HK-2 (cell line): ENCODE data around the gene PGA3.
"Not testable (repeated sequence)": the region's sequence is repeated elsewhere in the genome, so short reads cannot be mapped to it uniquely, and the experiment has no call there.

ENCODE experiments used
- DNase-seq: peaks from one replicate; pipeline ENCODE4 v3.0.0-alpha.2; 2018; ENCODE audit not compliant: unreplicated experiment

PGA3 gene

DNA sequence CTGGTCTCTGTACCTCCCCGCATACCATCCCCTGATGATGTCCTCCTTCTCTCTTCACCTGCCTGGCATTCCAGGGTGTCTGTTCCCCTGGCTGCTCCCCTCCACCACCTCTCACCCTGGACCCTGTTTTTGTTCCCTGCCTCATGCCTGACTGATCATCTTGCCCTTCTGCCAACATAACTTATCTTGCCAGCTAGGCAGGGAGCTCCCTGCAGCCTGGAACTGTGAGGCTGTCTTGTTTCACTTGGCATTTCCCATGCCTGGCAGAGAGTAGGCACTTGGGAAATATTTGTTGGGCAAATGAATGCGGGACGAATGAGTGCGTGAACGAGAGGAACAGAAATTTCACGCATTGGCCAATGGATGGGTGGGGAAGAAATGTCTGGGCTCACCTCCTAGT, 7.3 kb downstream of the PGA3 start:
- not testable (repeated sequence) for DNase-seq

DNA sequence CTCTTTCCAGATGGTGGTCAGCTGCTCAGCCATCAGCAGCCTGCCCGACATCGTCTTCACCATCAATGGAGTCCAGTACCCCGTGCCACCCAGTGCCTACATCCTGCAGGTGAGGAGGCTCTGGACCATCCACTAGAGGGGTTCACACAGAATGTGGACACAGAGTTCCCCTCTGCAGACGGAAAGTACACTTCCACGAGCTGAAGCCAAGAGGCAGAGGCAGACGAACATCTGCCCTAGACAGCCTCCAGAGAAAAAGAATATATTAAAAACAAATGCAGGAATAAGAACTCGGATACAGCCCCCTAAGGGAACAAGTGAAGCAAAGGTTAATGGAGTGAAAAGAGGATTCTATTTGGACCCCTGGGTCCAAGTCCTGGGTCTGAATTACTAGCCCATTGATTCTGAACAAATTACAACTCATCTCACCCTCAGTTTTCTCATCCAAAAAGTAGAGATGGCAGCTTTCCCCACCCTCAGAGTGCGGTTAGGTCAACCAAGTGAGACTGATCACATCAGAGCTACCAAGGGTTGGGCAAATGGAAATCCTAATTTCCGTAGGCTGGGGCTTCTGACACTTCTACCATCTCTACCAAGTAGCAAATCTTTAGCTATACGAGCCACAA, 8.1 kb downstream of the PGA3 start:
- not testable (repeated sequence) for DNase-seq

GRCh38 chr11:61212202-61212601, 8.9 kb downstream of the PGA3 start:
- not testable (repeated sequence) for DNase-seq

DNA sequence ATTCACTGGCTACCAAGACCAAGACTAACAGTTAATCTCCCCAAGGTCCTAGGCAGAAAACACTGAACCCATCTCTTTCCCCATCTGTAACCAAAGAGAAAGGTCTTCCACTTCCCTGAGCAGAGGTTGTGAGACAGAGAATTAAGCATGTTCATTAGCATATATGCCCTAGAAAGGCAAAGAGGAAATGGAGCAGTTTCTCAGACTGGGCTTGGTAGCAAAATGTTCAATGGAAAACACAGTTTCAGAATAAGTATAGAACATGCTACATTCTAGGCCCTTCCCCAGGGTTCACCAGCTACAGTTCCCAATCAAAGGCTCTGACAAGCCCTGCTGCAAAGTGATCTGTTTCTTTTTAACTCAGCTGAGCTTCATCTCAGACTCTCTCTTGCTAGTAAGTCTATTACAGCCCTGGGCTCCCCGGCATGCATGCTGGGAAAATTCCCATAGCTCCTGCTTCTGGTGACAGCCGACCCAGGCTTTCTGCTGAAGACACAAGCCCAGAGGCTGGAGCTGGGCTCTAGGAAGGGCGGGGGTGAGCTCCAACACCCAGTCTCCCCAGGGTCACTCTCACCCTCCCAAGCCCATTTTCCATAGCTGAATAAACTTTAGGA, 10.5 kb downstream of the PGA3 start:
- not testable (repeated sequence) for DNase-seq

- not testable (repeated sequence) for DNase-seq
Observed at GRCh38 chr11:61218306-61218705, 15.0 kb downstream of the PGA3 start.

GRCh38 chr11:61219016-61219415, 15.7 kb downstream of the PGA3 start:
- not testable (repeated sequence) for DNase-seq

- DNase-seq = not testable (repeated sequence)
Observed at GRCh38 chr11:61222047-61222446, 18.7 kb downstream of the PGA3 start, which contains the start of gene PGA4. PGA4 (plus strand) TSS chr11:61222347; CDS start chr11:61222401, 54 bp downstream.

GRCh38 chr11:61222692-61223091, 19.4 kb downstream of the PGA3 start:
- DNase-seq = not testable (repeated sequence)

DNA sequence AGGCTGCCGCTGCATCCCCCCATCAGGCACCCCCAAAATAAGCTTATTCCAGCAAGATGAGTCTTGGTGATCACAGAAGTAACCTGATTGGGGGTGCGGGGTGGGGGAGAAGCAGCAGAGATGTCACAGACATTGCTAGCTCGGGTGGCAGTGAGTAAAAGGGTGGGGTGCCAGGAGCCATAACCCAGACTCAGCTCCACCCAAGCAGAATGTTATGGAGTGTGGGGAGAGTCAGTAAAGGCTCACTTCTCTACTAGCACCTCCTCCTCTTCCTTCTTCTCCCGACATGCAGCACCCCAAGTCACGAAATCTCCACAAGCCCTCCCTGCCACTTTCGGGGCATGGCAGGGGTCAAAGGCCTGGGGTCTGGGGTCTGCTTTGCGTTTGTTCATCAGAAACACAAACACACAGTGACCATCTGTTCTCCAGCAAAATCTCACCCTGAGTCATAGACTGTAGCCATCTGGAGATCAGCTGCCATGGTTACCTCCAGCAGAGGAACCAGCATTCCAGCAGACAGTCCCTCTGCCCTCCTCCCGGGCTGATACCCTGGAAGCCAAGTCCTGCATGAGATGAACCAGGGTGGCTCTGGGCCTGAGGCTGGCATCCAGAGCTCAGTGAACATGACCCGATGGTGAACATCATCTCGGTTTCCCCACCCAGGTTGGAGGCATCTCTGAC, 23.3 kb downstream of the PGA3 start:
- not testable (repeated sequence) for DNase-seq

GRCh38 chr11:61229458-61229857, 26.1 kb downstream of the PGA3 start:
- not testable (repeated sequence) for DNase-seq

DNA sequence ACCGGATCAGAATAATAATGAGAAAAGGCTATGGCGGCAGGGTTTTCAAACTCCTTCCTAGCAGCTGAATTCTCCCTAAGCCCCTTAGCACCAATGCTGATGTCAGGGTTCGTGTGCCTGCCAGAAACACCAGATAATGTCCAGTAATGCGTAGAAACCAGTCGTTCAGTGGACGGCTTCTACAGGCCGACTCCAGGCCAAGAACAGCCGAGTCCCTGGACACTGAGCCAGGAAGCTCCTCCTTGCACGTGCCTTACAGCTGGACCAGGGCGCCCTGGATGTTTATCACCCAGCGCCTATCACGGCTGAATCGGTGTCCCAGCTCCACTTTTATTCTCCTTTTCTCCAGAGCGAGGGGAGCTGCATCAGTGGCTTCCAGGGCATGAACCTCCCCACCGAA, 27.7 kb downstream of the PGA3 start:
- DNase-seq = not testable (repeated sequence)

DNA sequence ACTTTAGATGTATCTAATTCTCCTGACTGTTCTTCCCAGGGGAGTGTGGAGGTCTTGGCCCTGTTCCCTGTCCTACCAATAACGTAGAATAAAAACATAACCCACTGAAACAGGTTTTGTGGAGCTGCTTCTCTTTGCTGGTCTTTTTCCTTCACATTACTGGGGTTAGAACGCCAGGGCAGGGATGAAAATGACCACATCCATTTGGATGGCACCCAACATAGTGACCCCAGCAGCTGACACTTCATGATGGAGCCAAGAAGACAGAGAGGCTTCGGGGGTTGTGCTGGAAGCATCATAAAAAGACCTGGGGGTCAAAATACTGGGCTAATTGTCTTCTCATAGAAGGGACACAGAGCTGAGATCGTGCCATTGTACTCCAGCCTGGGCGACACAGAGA, 28.3 kb downstream of the PGA3 start:
- not testable (repeated sequence) for DNase-seq

- DNase-seq = not testable (repeated sequence)
Observed at GRCh38 chr11:61232548-61233145, 29.3 kb downstream of the PGA3 start.

DNA sequence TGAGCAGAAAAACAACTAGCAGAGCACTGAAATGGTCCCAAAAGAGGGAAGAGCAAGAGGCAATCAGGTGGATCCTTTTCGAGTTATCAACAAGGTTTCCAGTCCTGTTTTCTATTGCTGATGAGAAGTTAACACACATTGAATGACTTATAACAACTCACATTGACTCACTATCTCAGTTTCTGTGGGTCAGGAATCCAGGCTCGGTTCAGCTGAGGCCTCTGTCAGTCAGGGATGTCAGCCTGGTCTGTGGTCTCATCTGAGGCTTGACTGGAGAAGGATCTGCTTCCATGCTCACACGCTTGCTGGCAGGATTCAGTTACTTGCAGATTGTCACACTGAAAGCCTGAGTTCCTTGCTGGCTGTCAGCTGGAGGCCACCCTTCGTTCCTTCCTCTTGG, 33.8 kb downstream of the PGA3 start:
- not testable (repeated sequence) for DNase-seq

DNA sequence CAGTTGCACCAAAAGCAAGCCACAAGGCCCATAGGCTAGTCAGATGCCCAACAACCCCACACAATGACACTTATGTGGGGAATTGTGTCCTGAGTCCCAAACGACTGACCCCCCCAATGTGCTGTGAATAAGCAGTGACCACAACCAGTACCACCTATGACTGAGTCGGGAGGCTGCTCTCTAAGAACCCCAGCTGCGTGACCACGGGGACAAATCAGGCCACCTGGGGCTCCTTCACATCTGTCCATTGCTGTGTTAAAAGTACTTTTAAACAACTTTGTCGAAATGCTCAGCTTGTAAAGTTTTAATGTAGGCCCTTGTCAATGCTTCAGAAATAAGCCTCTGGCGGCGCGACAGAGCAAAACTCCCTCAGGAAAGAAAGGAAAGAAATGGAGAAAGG, 37.0 kb downstream of the PGA3 start:
- DNase-seq = not testable (repeated sequence)

GRCh38 chr11:61240875-61241274, 37.6 kb downstream of the PGA3 start, which contains the start of gene PGA5:
PGA5 (plus strand) TSS chr11:61241175; CDS start chr11:61241227, 52 bp downstream.
- not testable (repeated sequence) for DNase-seq

DNA sequence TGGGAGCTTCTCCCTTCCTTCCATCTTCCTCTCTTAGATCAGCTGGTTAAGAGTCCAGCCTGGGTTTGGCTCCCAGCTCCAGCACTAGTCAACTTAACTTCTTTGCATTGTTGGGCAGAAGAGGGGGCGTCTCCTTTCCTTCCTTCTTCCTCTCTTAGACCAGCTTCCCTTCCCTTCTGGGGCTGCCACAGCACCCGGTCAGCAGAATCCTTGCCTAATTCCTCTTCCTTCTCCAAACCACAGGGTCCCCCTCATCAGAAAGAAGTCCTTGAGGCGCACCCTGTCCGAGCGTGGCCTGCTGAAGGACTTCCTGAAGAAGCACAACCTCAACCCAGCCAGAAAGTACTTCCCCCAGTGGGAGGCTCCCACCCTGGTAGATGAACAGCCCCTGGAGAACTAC, 38.2 kb downstream of the PGA3 start:
- DNase-seq = not testable (repeated sequence)

GRCh38 chr11:61245284-61245964, 42.1 kb downstream of the PGA3 start:
- DNase-seq = not testable (repeated sequence)

DNA sequence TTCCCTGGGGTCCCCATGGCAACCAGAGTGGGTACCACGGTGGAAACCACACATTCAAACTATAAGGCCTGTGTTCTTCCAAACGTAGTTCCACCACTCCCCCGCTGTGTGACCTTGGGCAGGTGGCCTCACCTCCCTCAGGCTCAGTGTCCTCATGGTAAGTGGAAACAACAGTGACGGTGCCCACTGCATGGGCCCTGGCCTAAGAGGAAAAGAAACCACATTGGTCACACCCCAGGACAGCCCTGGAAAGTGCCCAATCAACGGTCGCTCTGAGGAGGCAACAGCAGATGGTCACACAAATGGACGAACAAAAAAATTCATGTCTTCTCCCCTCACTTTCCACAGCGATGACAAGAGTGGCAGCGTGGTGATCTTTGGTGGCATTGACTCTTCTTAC, 44.8 kb downstream of the PGA3 start:
- DNase-seq = not testable (repeated sequence)

DNA sequence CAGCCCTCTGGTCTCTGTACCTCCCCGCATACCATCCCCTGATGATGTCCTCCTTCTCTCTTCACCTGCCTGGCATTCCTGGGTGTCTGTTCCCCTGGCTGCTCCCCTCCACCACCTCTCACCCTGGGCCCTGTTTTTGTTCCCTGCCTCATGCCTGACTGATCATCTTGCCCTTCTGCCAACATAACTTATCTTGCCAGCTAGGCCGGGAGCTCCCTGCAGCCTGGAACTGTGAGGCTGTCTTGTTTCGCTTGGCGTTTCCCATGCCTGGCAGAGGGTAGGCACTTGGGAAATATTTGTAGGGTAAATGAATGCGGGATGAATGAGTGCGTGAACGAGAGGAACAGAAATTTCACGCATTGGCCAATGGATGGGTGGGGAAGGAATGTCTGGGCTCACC, 45.9 kb downstream of the PGA3 start:
- not testable (repeated sequence) for DNase-seq
